HEK293T (cell line): ENCODE results near the gene KDM2A.

ENCODE experiments used
- BHLHE40 ChIP-seq: fragments of 450-650 bp; IDR thresholded peaks from 2 replicates; pipeline ENCODE4 v1.6.1; 2016; ENCODE audit warnings: mild to moderate bottlenecking, moderate library complexity, borderline replicate concordance
- ELF4 ChIP-seq: fragments of 450-650 bp; IDR thresholded peaks from 2 replicates; pipeline ENCODE4 v1.6.1; 2017; ENCODE audit warnings: antibody characterized with exemption
- FOXK2 ChIP-seq: fragments of 450-650 bp; IDR thresholded peaks from 2 replicates; pipeline ENCODE4 v1.6.1; 2016; ENCODE audit warnings: mild to moderate bottlenecking
- FOXM1 ChIP-seq: fragments of 450-650 bp; IDR thresholded peaks from 2 replicates; pipeline ENCODE4 v1.6.1; 2017; ENCODE audit warnings: mild to moderate bottlenecking, borderline replicate concordance
- HDGF ChIP-seq: fragments of 450-650 bp; IDR thresholded peaks from 2 replicates; pipeline ENCODE4 v1.6.1; 2017; ENCODE audit warnings: antibody characterized with exemption, borderline replicate concordance
- L3MBTL2 ChIP-seq: fragments of 450-650 bp; conservative IDR thresholded peaks from 2 replicates; pipeline ENCODE4 v1.6.1; 2016; ENCODE audit warnings: mild to moderate bottlenecking
- SP1 ChIP-seq: fragments of 450-650 bp; IDR thresholded peaks from 2 replicates; pipeline ENCODE4 v1.6.1; 2017
- SUZ12 ChIP-seq: fragments of 450-650 bp; IDR thresholded peaks from 2 replicates; pipeline ENCODE4 v1.6.1; 2016; ENCODE audit warnings: mild to moderate bottlenecking
- ZNF384 ChIP-seq: fragments of 450-650 bp; IDR thresholded peaks from 2 replicates; pipeline ENCODE4 v1.6.1; 2016

DNA sequence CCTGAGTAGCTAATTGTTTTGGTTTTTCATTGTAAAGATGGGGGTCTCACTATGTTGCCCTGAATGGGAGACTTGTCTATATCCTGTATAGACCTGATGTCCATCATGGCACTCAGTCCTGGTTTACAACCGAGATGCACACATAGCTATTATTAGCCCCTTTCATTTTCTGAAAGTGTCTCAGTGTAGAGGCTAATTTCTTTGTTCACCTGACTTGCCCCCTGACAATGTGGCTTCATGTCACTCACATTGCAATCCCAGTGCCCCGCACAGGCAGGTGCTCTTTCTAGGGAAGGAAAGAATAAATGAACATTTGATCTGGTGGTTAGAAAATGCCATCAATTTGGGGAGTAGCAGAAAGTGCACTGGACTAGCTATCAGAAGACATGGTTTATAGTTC lies 13.1 kb upstream of the KDM2A start:
- TF ChIP-seq ELF4 (no peak), SUZ12 (no peak), SP1 (no peak), ZNF384 (no peak), HDGF (no peak), FOXK2 (no peak), BHLHE40 (no peak), L3MBTL2 (no peak), FOXM1 (no peak)
